GM12865 (cell line): ENCODE measurements around the gene SPEM1.
A peak's percentile ranks its signal among the peaks of the same experiment; 100 is the strongest.

Experiments
- DNase-seq: peaks from one replicate; pipeline ENCODE4 v3.0.0; 2010; ENCODE audit warnings: low read depth
- H3K4me3 ChIP-seq: 2 replicates; pipeline ENCODE4 v1.5.1; 2011; ENCODE audit warnings: mild to moderate bottlenecking, low read depth, low read length, control low read depth
- TF ChIP-seq, protein P1 (sequence below): IDR thresholded peaks from 2 replicates; pipeline ENCODE4 v1.5.1; 2011; ENCODE audit warnings: low read length, control low read depth, low read depth, inconsistent platforms; ENCODE audit not compliant: insufficient read depth; ENCODE audit errors: missing control alignments

Gene SPEM1

DNA sequence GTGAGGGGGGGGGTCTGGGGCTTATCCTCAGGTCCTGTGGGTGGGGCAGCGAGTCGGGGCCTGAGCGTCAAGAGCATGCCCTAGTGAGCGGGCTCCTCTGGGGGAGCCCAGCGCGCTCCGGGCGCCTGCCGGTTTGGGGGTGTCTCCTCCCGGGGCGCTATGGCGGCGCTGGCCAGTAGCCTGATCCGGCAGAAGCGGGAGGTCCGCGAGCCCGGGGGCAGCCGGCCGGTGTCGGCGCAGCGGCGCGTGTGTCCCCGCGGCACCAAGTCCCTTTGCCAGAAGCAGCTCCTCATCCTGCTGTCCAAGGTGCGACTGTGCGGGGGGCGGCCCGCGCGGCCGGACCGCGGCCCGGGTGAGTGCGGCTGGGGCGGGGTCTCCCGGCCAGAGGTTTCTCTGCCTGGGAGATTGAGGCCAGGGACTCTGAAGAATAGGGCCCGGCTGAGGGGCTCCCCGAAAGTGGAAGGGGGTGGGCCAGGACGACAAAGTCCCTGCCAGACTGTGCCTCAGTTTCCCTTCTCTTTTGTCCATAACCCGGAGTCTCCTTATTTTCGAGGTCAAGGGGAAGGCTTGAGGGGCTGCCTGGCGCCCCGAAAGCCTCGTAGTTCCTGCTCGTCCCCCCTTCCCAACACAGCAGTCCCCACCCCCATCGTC is 19.5 kb downstream of the SPEM1 start, which contains the start of gene FGF11:
Gene FGF11 (plus strand): TSS at position 51 of the 651 bp plus-strand sequence. CDS start 109 bp downstream, at position 160.
- TF ChIP-seq, protein P1, sequence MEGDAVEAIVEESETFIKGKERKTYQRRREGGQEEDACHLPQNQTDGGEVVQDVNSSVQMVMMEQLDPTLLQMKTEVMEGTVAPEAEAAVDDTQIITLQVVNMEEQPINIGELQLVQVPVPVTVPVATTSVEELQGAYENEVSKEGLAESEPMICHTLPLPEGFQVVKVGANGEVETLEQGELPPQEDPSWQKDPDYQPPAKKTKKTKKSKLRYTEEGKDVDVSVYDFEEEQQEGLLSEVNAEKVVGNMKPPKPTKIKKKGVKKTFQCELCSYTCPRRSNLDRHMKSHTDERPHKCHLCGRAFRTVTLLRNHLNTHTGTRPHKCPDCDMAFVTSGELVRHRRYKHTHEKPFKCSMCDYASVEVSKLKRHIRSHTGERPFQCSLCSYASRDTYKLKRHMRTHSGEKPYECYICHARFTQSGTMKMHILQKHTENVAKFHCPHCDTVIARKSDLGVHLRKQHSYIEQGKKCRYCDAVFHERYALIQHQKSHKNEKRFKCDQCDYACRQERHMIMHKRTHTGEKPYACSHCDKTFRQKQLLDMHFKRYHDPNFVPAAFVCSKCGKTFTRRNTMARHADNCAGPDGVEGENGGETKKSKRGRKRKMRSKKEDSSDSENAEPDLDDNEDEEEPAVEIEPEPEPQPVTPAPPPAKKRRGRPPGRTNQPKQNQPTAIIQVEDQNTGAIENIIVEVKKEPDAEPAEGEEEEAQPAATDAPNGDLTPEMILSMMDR: no peak
- H3K4me3 ChIP-seq: peak within 1 kb of the TSS; percentile 92
- no peak for DNase-seq

DNA sequence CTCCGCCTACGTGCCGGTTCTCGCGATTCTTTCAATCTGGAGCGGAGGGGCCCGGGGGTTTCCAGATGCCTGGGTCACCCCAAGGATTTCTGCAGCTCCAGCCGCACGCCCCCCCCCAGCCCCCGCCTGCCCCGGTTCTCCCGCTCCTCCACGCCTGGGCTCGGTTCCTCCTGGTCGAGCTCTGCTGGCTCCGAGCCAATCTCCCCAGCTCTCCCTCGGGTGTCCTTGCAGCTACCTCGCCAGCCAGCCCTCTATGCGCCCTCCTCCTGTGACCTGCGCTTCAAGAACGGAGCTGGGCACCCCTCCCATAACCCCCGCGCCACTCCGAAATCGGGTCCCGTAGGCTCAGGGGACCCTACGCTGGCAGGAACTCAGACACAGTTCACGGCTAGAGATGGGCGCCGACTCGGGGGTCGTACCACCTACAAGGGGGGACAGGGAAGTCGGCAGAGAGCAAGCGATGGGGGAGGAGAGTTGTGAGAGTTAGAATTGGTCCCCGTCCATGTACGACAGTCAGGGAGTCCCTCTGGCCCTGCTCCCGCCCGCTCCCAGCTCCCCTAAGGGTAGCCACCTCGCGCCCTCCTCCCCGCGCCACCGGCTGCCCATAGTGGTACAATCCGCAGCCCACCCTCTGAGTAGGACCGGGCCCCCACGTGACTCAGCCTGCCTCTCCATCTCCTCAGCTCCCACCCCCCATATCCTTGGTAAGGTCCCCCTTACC is 20.1 kb downstream of the SPEM1 start:
- TF ChIP-seq, protein P1: no peak

DNA sequence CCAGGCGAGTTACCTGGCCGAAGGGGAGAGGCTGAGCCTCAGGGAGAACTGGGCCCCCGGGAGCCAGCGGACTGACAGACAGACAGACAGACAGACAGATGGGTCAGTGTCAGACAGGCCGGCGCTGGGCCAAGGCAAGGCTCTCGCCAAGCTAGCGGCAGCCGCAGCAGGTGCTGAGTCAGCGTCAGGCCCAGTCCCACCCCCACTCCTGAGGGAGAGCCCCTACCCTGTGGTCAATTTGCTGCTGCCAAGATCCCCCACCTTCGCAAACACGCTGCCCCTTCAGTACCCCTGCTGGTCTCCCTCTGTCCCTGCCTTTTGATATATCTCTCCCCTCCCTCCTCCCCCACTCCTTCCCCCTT is 20.7 kb downstream of the SPEM1 start:
- TF ChIP-seq, protein P1: no peak
- peak overlapping the region; percentile 92 for H3K4me3 ChIP-seq
- DNase-seq: peak; percentile 51

More for the DNA sequence above, 20.1 kb downstream of the SPEM1 start:
- peak overlapping the region; percentile 92 for H3K4me3 ChIP-seq
- peak; percentile 58 for DNase-seq

DNA sequence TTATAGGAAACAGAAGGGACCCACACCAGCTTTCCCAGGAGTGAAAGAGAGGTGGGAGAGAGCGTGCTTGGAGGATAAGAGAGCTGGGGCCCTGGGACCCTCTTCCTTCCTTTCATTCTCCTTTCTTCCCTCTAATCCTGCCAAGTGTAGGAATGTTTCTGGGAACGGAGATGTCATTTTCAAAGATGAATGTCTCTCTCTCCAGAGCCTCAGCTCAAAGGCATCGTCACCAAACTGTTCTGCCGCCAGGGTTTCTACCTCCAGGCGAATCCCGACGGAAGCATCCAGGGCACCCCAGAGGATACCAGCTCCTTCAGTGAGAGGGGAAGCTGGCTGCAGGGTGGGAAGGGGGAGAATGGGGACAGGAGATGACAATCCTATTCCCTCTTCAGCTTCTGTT is 21.1 kb downstream of the SPEM1 start:
- TF ChIP-seq, protein P1: no peak
- no peak for DNase-seq
- peak overlapping the region; percentile 92 for H3K4me3 ChIP-seq

DNA sequence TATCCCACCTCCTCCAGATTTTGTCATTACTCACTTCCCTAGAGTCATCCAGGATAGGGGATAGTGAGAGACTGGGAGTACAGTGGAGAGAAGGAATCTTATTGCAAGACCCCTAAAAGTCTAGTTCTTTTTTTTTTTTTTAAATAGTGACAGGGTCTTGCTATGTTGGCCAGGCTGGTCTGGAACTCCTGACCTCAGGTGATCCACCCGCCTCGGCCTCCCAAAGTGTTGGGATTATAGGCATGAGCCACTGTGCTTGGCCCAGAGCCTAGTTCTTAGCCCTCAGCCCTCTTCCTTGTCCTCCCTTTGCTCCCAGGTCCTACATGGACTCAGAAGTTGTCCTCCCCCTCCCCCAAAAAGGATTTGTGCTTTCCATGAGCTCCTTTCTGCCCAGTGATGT is 22.0 kb downstream of the SPEM1 start:
- H3K4me3 ChIP-seq: no peak overlapping the region
- DNase-seq: no peak
- TF ChIP-seq, protein P1: no peak

DNA sequence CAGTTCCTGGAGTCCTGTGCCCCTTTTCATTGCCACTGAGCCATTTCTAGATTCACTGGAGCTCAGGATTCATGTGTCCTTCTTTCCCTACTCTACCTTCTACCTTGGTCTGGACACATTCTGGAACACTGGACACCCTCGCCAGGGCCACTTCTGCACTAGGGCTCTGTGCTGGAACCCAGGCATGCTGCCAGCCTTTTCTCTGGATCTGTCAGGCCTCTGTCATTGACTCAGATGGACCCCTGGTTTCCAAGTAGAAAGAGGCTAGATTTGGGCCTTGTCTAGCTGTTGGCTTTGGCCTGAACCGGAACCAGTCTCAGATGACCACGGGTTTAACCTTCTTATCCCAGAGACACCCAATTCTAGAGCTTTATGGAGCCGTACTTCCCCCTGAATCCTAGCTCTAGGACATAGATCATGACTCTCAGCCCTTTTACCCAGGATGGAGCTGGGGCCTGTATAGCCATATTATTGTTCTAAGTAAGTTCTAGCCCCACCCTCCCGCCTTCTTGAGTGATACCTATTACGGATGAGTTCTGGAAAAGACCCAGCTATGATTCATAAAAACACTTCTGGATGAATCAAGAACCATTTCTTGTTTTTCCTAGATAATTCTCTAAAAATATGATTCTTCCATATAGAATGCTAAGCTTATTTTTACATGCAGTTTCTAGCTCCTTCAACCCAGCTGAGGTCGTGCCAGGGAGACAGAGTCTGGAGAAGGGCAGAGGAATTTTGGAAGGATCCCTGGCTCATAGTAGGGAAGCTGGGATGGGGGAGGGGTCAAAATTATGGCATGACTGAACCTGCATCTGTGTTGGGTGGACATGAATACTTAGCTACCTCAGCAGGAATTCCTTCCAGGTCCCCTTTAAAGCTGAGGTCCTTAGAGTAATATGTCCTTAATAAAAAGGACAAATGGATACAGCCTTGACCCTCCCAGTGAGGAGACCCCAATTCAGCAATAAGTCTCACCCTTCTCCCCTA is 23.7 kb downstream of the SPEM1 start:
- DNase-seq: no peak
- H3K4me3 ChIP-seq: no peak overlapping the region
- TF ChIP-seq, protein P1: no peak
